GM12865 (cell line): ENCODE measurements around the gene GPATCH4.

Experiments used
- DNase-seq: peaks from one replicate; pipeline ENCODE4 v3.0.0; 2010; ENCODE audit warnings: low read depth
- H3K4me3 ChIP-seq: 2 replicates; pipeline ENCODE4 v1.5.1; 2011; ENCODE audit warnings: mild to moderate bottlenecking, low read depth, low read length, control low read depth
- CTCF ChIP-seq: IDR thresholded peaks from 2 replicates; pipeline ENCODE4 v1.5.1; 2011; ENCODE audit warnings: low read length, control low read depth, low read depth, inconsistent platforms; ENCODE audit not compliant: insufficient read depth; ENCODE audit errors: missing control alignments

The GPATCH4 gene

GRCh38 chr1:156550346-156550745, 50.9 kb downstream of the GPATCH4 start:
- no peak for DNase-seq
- no peak overlapping the region for H3K4me3 ChIP-seq
- TF ChIP-seq CTCF = no peak

DNA sequence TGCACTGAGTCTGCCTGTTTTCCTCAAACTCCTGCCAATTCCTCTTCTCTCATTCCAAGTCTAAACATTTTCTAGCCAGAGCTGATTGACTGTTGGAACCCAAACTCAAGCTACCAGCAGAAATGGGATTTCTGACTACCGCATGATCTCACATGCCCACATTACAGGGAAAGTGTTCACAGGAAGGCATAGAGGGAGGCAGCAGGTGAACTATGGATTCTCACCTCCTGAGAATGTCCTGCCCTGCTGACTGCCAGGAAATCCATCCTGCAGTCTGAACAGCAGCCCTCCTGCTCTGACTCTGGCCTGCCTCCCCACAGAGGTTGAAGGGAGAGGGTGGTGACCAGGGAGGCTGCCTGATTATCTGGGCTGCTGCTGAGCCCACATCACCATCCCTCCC, 51.4 kb downstream of the GPATCH4 start:
- DNase-seq = no peak
- H3K4me3 ChIP-seq = no peak overlapping the region
- no peak for TF ChIP-seq CTCF

- H3K4me3 ChIP-seq = no peak overlapping the region
- DNase-seq = no peak
- TF ChIP-seq CTCF = no peak
Measured at GRCh38 chr1:156549390-156549789, 51.9 kb downstream of the GPATCH4 start.

DNA sequence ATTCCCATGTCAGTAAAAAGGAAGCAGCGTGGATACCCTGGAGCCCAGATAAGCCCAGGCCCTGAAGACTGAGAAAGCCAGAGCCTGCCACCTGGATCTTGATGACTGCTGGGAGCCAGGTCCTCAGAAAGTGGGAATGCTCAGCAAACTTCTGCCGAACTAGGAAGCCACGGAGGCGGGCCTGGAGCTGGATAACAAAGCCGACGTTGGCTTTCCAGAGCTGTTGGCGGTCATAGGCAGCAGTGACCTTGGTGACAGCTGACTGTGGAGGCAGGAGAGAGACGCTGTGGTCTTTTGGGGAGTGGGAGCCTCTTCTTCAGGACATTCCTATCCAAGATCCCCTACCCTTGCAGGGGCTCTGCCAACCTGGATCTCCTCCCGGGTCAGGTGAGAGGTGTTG, 53.3 kb downstream of the GPATCH4 start:
- no peak overlapping the region for H3K4me3 ChIP-seq
- no peak for DNase-seq
- no peak for TF ChIP-seq CTCF

DNA sequence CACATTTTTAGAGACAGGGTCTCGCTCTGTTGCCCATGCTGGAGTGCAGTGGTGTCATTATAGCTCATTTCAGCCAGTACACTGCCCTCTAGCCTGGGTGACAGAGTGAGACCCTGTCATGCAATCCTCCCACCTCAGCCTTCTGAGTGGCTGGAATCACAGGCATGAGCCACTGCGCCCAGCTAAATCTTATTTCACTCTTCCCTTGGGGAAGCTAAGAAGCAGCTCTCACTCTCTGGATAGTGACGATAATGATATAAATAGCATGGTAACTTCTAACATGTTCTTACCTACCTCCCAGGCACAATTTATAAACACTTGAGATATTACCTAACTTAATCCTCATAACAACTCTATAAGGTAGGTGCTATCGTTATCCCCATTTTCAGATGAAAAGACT, 53.8 kb downstream of the GPATCH4 start:
- no peak for DNase-seq
- no peak overlapping the region for H3K4me3 ChIP-seq
- TF ChIP-seq CTCF = no peak

- H3K4me3 ChIP-seq = no peak overlapping the region
- TF ChIP-seq CTCF = no peak
- no peak for DNase-seq
Measured at GRCh38 chr1:156546267-156546666, 55.0 kb downstream of the GPATCH4 start.

GRCh38 chr1:156544592-156545102, 56.6 kb downstream of the GPATCH4 start:
- TF ChIP-seq CTCF = no peak
- DNase-seq = no peak
- no peak overlapping the region for H3K4me3 ChIP-seq
